ENCODE measurements around the gene CRBN. TPM values are rescaled to one million over a fixed set of nuclear protein-coding genes. Genes with fewer than 3 reads are reported as not detected.

Gene CRBN
- total RNA-seq, 2 experiments from 2014 or later, result 33.7 to 35.0 TPM

DNA sequence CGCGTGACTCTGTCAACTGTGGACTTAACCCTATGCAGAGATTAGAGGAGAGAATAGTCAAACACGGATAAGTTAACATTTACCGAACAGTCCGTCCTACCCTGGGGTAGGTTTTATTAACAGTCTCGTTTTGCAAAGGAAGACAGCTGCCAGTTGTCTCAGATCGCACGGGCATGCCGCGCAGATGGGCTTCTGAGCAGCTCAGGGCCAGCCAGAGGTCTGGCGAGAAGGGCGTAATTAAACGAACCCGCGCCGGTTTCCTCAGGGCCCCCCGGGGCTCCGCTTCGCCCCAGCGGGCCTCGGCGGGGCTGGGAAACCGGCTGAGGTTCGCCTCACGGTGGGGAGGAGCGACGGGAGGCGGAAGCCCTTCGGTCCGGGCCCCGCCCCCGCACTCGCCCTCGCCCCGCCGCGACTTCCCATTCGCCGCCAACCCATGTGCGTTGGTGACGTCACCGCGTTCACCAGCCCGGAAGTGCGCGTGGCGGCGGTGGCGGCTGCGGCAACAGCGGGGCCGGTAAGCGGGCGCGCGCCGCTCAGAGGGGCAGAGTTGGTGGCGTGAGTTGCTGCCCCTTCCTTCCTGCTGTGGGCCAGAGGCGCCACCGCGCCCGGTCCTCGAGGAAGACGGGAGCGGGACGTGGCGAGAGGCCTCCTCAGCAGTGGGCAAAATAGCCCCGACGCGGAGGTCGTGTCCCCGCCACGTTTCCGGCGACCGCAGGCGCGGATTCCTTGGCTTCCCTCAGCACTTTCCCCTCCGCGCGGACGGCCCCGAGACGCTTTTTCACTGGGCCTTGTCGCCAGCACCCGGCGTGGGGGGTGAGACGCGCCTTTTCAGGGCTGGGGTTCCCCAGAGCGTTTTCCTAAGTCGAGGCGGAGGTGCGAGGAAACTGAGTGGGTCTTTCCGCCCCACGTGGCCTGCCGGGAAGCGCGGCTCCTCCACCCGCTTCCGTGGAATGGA is 52.7 kb downstream of the CRBN start, which contains the start of gene TRNT1:
TRNT1 (plus strand) TSS at position 464 of the 955 bp plus-strand sequence. CDS start 2,101 bp downstream, outside the sequence.
- peaks cover 24% of the 10 kb centered on the region for H3K4me1 Mint-ChIP-seq (ENCODE audit: low read depth)
- no peaks in the 10 kb centered on the region for H3K9me3 Mint-ChIP-seq
- CTCF ChIA-PET, result no interaction called here

DNA sequence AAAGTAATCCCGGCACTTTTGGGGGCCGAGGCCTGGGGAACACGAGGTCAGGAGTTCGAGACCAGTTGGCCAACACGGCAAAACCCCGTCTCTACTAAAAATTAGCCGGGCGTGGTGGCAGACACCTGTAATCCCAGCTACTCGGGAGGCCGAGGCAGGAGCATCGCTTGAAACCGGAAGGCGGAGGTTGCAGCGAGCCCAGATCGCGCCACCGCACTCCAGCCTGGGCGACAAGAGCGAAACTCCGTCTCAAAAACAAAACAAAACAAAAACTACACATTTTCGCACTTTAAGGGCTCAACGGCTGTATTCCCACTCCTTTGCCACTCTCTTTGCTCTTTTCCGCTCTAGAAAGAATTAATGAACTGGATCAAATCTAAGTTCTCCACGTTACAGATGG is 53.5 kb downstream of the CRBN start:
- ChIA-PET CTCF (no interaction called here), POLR2A (interaction anchor here (1.8 kb wide), 1 partner anchor 53 kb away, joined by 6 read pairs; the partner anchor contains the start of gene CRBN)
- no peak for DNase-seq
- Mint-ChIP-seq H3K4me1 (ENCODE audit: low read depth) (peaks cover 24% of the 10 kb centered on the region), H3K27ac (peak overlapping the region; percentile 95), H3K36me3 (ENCODE audit: low read depth) (peaks cover 39% of the 10 kb centered on the region), H3K9me3 (no peaks in the 10 kb centered on the region), H3K27me3 (no peaks in the 10 kb centered on the region), H3K4me3 (peak overlapping the region; percentile 99)
- TF ChIP-seq, protein P1, sequence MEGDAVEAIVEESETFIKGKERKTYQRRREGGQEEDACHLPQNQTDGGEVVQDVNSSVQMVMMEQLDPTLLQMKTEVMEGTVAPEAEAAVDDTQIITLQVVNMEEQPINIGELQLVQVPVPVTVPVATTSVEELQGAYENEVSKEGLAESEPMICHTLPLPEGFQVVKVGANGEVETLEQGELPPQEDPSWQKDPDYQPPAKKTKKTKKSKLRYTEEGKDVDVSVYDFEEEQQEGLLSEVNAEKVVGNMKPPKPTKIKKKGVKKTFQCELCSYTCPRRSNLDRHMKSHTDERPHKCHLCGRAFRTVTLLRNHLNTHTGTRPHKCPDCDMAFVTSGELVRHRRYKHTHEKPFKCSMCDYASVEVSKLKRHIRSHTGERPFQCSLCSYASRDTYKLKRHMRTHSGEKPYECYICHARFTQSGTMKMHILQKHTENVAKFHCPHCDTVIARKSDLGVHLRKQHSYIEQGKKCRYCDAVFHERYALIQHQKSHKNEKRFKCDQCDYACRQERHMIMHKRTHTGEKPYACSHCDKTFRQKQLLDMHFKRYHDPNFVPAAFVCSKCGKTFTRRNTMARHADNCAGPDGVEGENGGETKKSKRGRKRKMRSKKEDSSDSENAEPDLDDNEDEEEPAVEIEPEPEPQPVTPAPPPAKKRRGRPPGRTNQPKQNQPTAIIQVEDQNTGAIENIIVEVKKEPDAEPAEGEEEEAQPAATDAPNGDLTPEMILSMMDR (IDR thresholded peaks at IDR 0.05), result no peak
- intact Hi-C loops (cut with micrococcal nuclease), result no loop called here
- no peak for ATAC-seq

More for the DNA sequence above, 52.7 kb downstream of the CRBN start, which contains the start of gene TRNT1:
- DNase-seq (peak; percentile 96), ATAC-seq (peak; percentile 90)
- Mint-ChIP-seq H3K27ac (peak within 1 kb of the TSS; percentile 99), H3K27me3 (no peaks in the 10 kb centered on the region), H3K36me3 (ENCODE audit: low read depth) (peaks cover 43% of the 10 kb centered on the region), H3K4me3 (peak within 1 kb of the TSS; percentile 99)
- POLR2A ChIA-PET, result interaction anchor here (0.8 to 1.8 kb wide), 4 partner anchors 9 to 53 kb away, joined by 4 to 7 read pairs (median 6); partner anchors contain the start of gene CRBN
- TF ChIP-seq, protein P1 (IDR thresholded peaks at IDR 0.05), result no peak
- intact Hi-C loops (cut with micrococcal nuclease), result no loop called here

GRCh38 chr3:3119393-3119851 is 60.1 kb downstream of the CRBN start:
- DNase-seq, result peak; percentile 32
- Mint-ChIP-seq H3K36me3 (ENCODE audit: low read depth) (no peaks in the 10 kb centered on the region), H3K4me1 (ENCODE audit: low read depth) (peaks cover 1% of the 10 kb centered on the region), H3K27me3 (no peaks in the 10 kb centered on the region), H3K27ac (no peak overlapping the region), H3K4me3 (no peak overlapping the region), H3K9me3 (no peaks in the 10 kb centered on the region)
- ATAC-seq, result peak; percentile 82
- intact Hi-C loops (cut with micrococcal nuclease), result no loop called here
- CTCF ChIA-PET, result no interaction called here
- TF ChIP-seq, protein P1 (IDR thresholded peaks at IDR 0.05), result no peak
- POLR2A ChIA-PET, result no interaction called here

DNA sequence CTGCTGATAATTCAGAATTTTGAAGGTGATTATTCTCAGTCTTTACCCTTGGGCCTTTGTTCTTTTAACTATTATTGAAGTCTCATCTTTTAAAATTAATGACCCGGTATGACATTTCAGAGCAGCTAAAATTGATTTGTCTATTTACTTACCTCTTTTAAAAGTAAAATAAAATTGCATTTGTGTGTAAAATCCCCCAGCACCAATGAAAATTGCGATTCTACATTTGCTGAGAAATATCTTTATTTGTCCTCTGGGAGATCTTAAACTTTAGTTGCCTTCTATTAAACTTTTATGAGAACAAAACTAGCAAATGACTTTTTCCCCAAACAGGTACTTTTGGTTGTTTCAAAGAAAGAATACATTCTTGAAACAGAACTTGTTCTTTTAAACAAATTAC is 61.8 kb downstream of the CRBN start:
- POLR2A ChIA-PET, result no interaction called here
- DNase-seq, result no peak
- Mint-ChIP-seq H3K36me3 (ENCODE audit: low read depth) (no peaks in the 10 kb centered on the region), H3K27me3 (no peaks in the 10 kb centered on the region), H3K27ac (no peak overlapping the region), H3K4me3 (no peak overlapping the region), H3K9me3 (no peaks in the 10 kb centered on the region), H3K4me1 (ENCODE audit: low read depth) (peaks cover 1% of the 10 kb centered on the region)
- CTCF ChIA-PET, result no interaction called here
- TF ChIP-seq, protein P1 (IDR thresholded peaks at IDR 0.05), result no peak
- intact Hi-C loops (cut with micrococcal nuclease), result no loop called here
- ATAC-seq, result no peak

Measured in activated CD8-positive, alpha-beta T cell treated with anti-CD3 and anti-CD28 coated beads for 36 hours (primary cell).